ENCODE data around the gene RBP4.

DNA sequence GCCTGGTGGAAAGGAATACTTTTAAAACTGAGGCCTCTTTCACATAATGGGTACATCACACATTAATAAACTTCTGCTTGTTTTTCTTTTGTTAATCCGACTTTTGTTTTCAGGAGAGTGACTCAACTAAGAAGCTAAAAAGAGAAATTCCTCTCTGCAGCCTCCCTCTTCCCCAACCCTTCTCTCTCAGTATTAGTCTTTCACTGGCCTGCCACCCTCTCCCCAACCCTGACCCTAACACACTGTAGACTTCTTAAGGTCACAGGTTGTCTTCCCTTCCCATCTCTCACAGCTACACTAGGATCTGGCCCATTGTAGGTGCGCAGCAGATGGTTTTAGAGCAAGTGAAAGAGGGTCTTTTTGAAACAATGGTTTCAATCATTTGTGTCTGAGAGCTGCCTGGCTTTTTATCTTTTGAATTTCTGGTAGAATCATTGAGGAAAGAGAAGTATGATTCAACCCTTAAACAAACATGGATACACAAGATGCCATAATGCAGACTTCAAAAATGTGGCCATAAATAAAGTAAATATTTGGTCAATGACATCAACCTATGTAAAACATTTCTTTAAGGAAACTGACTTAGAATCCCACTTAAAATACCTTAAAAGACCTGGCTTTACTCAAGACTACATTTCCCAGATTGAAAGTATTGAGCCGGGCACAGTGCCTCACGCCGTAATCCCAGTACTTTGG lies 52.5 kb downstream of the RBP4 start:
- TF ChIP-seq POLR2A (IDR thresholded peaks at IDR 0.05; ENCODE audit: low read length) = no peak
- no peak for TF ChIP-seq ESRRA (IDR thresholded peaks at IDR 0.05; ENCODE audit: borderline replicate concordance, low read length)
- no peak for TF ChIP-seq MAZ (IDR thresholded peaks at IDR 0.05; ENCODE audit: borderline replicate concordance, low read depth, low read length)
- TF ChIP-seq, protein P1, sequence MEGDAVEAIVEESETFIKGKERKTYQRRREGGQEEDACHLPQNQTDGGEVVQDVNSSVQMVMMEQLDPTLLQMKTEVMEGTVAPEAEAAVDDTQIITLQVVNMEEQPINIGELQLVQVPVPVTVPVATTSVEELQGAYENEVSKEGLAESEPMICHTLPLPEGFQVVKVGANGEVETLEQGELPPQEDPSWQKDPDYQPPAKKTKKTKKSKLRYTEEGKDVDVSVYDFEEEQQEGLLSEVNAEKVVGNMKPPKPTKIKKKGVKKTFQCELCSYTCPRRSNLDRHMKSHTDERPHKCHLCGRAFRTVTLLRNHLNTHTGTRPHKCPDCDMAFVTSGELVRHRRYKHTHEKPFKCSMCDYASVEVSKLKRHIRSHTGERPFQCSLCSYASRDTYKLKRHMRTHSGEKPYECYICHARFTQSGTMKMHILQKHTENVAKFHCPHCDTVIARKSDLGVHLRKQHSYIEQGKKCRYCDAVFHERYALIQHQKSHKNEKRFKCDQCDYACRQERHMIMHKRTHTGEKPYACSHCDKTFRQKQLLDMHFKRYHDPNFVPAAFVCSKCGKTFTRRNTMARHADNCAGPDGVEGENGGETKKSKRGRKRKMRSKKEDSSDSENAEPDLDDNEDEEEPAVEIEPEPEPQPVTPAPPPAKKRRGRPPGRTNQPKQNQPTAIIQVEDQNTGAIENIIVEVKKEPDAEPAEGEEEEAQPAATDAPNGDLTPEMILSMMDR (IDR thresholded peaks at IDR 0.05) = no peak
- TF ChIP-seq KDM1A (IDR thresholded peaks at IDR 0.05; ENCODE audit: low read depth) = no peak
- TF ChIP-seq NR3C1 (IDR thresholded peaks at IDR 0.05) = no peak

Data from A549 (cell line).